Activated CD8-positive, alpha-beta memory T cell treated with anti-CD3 and anti-CD28 coated beads for 1 hour (primary cell): ENCODE results near the gene MUC16.

ENCODE experiments used
- DNase-seq, 2 donors: peaks; one replicate each; pipeline ENCODE4 v3.0.0-alpha.2; 2020; ENCODE audit warnings: low read depth in 1 of 2; ENCODE audit errors: extremely low read depth in 1 of 2

Gene MUC16

DNA sequence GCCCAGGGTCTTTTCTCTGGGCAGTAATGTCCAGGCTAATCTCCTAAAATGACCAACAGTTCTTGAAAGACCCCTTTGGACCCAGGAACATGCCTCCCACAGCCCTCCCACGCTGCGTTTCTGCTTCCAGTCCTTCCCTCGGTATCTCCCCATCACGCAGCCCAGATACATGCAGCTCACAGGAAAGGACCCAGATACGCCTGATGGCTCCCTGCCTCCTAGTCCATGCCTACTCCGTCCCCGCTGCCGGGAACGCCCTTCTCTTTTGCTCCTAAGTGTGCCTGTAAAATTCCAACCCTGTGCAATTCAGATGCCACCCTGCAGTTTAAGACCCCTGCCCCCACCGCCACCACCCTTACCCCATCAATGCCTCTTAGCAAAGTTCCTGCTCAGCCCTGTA lies 778 bp downstream of the MUC16 start:
- DNase-seq: no peak

GRCh38 chr19:9008667-9009066 lies 1.5 kb downstream of the MUC16 start:
- DNase-seq: no peak

DNA sequence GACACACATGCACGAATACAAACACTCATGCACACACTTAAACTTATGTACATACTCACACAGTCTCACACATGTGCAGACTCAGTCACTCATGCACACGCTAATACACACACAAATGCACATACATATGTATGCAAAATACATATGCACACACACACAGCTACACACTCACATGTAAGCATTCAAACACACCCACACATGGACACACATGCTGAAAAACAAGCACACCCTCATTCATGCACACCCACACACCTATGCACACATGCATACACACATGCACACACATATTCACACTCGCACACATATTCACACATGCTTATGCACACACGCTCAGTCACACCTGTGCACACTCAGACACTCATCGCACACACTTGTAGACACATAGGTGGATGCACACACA lies 9.3 kb downstream of the MUC16 start:
- DNase-seq: no peak

- DNase-seq: no peak
Measured at GRCh38 chr19:8988204-8988603, 22.0 kb downstream of the MUC16 start.

DNA sequence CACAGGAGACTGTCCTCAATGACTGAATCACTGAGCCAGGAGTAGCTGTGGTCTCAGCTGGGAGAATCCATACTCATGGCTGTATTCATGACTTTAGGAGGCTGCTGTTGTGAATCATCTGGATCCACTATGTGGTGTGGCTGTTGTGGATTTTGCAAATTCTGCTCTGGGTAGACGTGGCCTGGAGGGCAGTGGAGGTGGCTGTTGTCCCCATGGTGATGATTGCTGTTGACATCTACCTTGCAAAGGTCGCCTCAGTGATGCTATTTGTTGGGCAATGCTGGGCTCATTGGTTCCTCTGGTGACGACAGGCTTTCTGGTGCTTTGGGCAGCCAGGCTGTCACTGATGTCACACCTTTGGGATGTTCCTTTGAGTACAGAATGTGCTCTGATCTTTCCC lies 23.9 kb downstream of the MUC16 start:
- no peak for DNase-seq

DNA sequence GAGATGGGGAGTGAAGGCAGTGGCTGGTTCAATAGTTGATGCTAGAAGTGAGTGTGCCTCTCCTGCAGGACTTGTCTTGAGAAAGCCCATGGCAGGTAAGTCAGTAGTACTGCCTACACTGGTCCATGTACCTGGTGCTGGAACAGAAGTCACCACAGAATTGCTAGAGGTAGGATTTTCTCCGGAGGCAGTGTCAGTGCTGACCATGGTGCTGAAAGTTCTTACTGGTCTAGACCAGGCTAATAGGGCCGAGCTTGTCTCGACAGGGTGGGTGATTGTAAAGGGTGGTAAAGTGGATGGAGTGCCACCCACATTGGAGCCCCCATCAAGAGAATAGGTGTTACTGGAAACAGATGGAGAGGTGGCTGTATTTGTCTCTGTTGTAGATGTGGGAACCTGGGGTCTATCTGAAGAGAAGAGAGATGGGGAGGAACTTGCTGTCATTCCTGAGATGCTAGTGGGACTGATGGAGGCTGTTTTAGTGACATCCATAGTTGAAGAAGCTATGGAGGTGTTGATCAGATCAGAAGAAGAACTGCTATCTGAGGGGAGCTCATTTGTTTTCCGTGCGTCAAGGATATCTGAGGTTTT lies 36.6 kb downstream of the MUC16 start:
- no peak for DNase-seq

DNA sequence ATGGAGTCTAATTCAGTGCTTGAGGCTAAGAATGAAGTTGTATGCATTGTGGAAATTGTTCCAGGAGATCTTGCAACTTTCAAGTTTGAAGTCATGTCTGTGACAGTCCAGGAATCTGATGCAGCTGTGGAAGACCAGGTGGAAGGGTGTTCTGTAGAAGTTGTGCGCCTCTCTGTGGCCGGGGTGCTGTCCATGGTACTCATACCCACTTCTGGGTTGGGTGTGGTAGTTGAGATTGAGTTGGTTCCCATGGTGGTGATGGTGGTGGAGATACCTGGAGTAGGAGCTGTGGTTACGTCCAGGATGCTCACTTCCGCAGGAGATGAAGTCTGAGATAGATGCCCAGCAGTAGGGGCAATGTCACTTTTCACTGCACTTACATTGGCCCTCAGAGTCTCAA lies 44.3 kb downstream of the MUC16 start:
- DNase-seq: no peak
